ENCODE results near the gene ZNF503.
"Not testable (repeated sequence)": the region's sequence is repeated elsewhere in the genome, so short reads cannot be mapped to it uniquely, and the experiment has no call there.

The ZNF503 gene

DNA sequence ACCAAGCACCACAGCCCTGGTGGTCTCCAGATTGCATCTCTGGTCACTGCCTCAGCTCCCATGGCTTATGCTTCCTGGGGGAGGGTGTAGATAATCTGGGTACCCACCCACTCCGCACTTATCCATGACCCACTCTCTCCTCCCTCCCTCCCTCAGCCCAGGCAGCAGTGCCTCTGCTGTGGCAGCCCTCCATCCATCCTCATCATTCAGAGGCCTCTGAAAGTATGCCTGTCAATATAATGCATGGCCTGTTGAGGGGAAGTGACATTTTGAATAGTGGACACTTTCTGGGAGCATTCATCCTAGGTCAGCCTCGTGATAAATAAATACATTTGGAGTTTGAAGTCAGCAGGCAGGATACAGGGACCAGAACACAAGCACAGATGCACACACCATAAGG, 23.2 kb downstream of the ZNF503 start:
- H3K27me3 Mint-ChIP-seq = peaks cover 5% of the 10 kb centered on the region
- H3K9me3 Mint-ChIP-seq = no peaks in the 10 kb centered on the region
- no peak overlapping the region for H3K4me3 Mint-ChIP-seq
- no peaks in the 10 kb centered on the region for H3K36me3 Mint-ChIP-seq
- ATAC-seq (ENCODE audit: low read depth) = no peak
- no peak overlapping the region for H3K27ac Mint-ChIP-seq
- peaks cover 3% of the 10 kb centered on the region for H3K4me1 Mint-ChIP-seq
- DNase-seq (ENCODE audit: low spot score in 2 of 2) = no peak

DNA sequence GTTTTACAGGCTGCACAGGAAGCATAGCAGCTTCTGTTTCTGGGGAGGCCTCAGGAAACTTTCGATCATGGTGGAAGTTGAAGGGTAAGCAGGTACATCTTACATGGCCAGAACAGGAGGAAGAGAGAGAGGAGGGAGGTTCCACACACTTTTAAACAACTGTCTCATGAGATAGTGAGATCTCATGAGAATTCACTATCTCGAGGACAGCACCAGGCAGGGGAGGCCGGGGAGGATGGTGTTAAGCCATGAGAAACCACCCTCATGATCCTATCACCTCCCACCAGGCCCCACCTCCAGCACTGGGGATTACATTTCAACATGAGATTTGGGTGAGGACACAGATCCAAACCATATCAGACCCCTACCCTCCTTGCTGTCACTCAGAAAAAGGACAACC, 23.7 kb downstream of the ZNF503 start:
- peaks cover 5% of the 10 kb centered on the region for H3K27me3 Mint-ChIP-seq
- H3K4me3 Mint-ChIP-seq = no peak overlapping the region
- ATAC-seq (ENCODE audit: low read depth) = no peak
- no peaks in the 10 kb centered on the region for H3K36me3 Mint-ChIP-seq
- peaks cover 3% of the 10 kb centered on the region for H3K4me1 Mint-ChIP-seq
- H3K27ac Mint-ChIP-seq = no peak overlapping the region
- no peaks in the 10 kb centered on the region for H3K9me3 Mint-ChIP-seq
- DNase-seq (ENCODE audit: low spot score in 2 of 2) = no peak

DNA sequence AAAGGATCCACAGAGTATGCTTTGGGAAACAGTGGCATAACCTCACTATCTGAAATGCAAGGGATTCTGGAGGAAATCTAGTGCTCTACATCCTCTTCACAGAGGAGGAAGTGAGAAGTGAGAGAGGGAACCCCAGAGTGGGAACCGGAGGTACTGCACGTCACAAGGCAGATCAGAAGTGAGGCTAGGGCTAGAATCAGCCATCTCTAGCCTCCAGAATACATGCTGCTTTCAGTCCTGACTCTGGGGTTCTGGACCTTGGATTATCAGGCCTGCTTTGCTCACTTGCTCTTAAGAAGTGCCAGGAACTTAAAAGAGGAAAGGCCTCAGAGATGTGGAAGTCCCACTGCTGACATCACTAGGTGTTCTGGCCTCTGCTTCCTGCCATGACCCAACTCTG, 25.7 kb downstream of the ZNF503 start:
- Mint-ChIP-seq H3K4me3 (no peak overlapping the region), H3K27me3 (peaks cover 5% of the 10 kb centered on the region), H3K27ac (no peak overlapping the region), H3K9me3 (no peaks in the 10 kb centered on the region), H3K36me3 (no peaks in the 10 kb centered on the region), H3K4me1 (peaks cover 3% of the 10 kb centered on the region)
- peak in 1 of 2 donors; percentile 3 for DNase-seq (ENCODE audit: low spot score in 2 of 2)
- ATAC-seq (ENCODE audit: low read depth) = peak; percentile 81

DNA sequence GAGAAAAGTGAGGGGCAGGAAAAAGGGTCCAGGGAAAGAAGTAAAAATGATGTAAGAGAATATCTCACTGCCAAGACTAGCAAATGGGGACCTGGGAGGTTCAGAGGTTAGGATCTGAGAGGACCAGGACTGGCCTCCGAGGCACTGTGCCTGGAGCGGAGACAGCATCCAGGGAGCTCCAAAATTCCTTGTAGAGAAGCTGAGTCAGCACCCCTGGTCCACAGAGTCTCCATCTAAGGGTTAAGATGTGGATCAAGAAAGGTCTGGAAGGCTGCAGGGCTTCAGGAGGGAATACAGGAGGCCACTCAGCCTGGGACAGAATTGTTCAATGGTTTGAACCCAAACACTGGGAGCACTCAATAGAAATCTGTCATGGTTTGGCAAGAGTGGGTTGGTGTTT, 30.6 kb downstream of the ZNF503 start:
- ATAC-seq (ENCODE audit: low read depth) (no peak), DNase-seq (ENCODE audit: low spot score in 2 of 2) (no peak)
- peaks cover under 1% of the 10 kb centered on the region for H3K4me1 Mint-ChIP-seq
- peaks cover 7% of the 10 kb centered on the region for H3K27me3 Mint-ChIP-seq
- H3K36me3 Mint-ChIP-seq = no peaks in the 10 kb centered on the region
- peaks cover 7% of the 10 kb centered on the region for H3K9me3 Mint-ChIP-seq
- no peak overlapping the region for H3K4me3 Mint-ChIP-seq
- H3K27ac Mint-ChIP-seq = no peak overlapping the region

DNA sequence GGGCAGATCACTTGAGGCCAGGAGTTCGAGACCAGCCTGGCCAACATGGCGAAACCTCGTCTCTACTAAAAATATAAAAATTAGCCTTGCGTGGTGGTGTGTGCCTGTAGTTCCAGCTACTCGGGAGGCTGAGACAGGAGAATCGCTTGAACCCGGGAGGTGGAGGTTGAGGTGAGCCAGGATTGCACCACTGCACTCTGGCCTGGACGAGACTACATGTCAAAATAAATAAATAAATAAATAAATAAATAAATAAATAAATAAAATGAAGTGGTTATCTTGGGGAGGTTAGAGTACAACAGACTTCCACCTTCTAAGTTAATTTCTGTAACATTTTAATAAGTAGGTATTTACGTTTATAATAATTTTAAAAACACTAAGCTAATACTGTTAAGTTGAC, 31.7 kb downstream of the ZNF503 start:
- DNase-seq (ENCODE audit: low spot score in 2 of 2) = not testable (repeated sequence)

DNA sequence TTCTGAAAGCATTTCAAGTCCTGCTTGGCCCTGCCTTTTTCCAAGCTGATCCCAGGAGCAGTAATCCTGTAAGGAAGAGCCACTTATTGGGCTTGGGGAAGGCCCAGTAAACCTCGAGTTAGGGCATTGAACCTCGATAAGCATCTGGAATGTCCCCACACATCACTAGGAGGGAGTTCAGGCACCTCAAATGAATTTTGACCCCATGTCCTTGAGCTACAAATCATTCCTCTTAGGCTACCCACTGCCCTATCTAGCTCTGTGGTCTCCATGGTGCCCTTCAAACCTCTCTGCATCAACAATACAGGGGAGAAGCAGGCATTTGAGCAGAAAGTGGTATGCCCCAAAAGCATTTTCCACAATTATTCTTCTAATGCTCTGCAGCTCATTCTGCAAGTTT, 33.7 kb downstream of the ZNF503 start:
- no peak for ATAC-seq (ENCODE audit: low read depth)

More for the DNA sequence above, 31.7 kb downstream of the ZNF503 start:
- ATAC-seq (ENCODE audit: low read depth); H3K27ac Mint-ChIP-seq; H3K36me3 Mint-ChIP-seq; H3K27me3 Mint-ChIP-seq; H3K4me3 Mint-ChIP-seq; H3K9me3 Mint-ChIP-seq; H3K4me1 Mint-ChIP-seq: not testable (repeated sequence)

DNA sequence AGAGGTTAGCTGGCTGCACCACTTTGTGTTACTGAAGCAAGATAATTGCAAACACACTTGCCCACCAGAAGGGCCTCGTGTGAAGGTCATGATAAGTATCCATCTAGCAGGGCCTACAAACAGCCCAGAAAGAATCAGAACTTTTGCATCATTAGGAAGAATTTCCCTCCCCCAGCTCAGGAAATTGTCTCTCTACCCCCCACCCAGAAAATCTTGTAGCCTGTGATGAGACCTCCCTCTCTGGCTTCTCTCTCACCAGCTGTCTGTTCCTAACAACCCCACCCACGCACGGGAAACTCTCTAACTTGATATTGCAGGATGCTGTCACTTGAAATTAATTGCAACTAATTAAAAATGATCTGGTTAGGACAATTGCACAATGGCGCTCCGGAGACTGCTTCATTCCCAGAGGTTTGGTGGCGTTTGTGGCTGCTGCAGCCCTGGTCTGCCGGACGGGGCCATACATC, 34.5 kb downstream of the ZNF503 start:
- H3K27ac Mint-ChIP-seq = no peak overlapping the region
- H3K4me3 Mint-ChIP-seq = no peak overlapping the region
- H3K27me3 Mint-ChIP-seq = peaks cover 5% of the 10 kb centered on the region
- no peaks in the 10 kb centered on the region for H3K36me3 Mint-ChIP-seq
- H3K9me3 Mint-ChIP-seq = peaks cover 7% of the 10 kb centered on the region
- H3K4me1 Mint-ChIP-seq = no peaks in the 10 kb centered on the region
- DNase-seq (ENCODE audit: low spot score in 2 of 2) (no peak), ATAC-seq (ENCODE audit: low read depth) (no peak)

More for the DNA sequence above, 33.7 kb downstream of the ZNF503 start:
- Mint-ChIP-seq H3K36me3 (no peaks in the 10 kb centered on the region), H3K4me1 (no peaks in the 10 kb centered on the region), H3K27ac (no peak overlapping the region), H3K27me3 (peaks cover 5% of the 10 kb centered on the region), H3K4me3 (no peak overlapping the region), H3K9me3 (peaks cover 7% of the 10 kb centered on the region)
- no peak for DNase-seq (ENCODE audit: low spot score in 2 of 2)

DNA sequence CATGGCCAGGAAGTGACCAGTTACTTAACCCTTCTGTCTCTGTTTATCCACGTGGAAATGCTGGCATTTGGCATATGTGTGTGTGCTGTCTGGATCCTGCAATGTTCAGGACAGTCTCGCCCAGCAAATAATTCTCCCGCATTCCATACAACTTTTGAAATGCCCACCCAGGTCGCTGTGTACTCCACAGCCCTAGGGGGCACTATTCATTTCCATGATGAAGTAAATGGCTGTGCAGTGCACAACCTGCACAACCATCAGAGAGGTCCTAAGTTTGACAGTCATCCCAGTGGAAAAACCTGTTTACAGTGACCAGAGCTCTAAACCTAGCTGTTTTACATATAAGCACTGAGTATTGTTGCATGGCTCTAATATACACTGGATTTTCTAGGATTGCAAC, 38.1 kb downstream of the ZNF503 start:
- Mint-ChIP-seq H3K4me3 (no peak overlapping the region), H3K36me3 (no peaks in the 10 kb centered on the region), H3K4me1 (no peaks in the 10 kb centered on the region), H3K27me3 (peaks cover 13% of the 10 kb centered on the region), H3K9me3 (peaks cover 1% of the 10 kb centered on the region), H3K27ac (no peak overlapping the region)
- DNase-seq (ENCODE audit: low spot score in 2 of 2) (no peak), ATAC-seq (ENCODE audit: low read depth) (no peak)

DNA sequence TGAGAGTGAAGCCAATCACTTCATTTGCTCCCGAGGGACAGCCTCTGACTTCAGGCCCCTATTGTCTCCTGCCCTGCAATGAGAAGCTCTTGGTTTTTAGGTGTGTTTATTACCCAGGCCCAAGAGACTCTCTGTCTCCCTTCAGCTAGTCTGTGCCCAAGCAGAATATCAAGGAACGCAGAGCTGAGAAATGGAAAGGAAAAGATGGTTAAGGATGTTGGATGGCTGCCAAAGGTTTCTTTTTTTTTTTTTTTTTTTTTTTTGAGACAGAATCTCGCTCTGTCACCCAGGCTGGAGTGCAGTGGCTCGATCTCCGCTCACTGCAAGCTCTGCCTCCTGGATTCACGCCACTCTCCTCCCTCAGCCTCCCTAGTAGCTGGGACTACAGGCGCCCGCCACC, 41.7 kb downstream of the ZNF503 start:
- not testable (repeated sequence) for DNase-seq (ENCODE audit: low spot score in 2 of 2); H3K36me3 Mint-ChIP-seq; H3K27ac Mint-ChIP-seq; H3K4me1 Mint-ChIP-seq; ATAC-seq (ENCODE audit: low read depth); H3K9me3 Mint-ChIP-seq; H3K4me3 Mint-ChIP-seq
- H3K27me3 Mint-ChIP-seq = peaks cover 15% of the 10 kb centered on the region

DNA sequence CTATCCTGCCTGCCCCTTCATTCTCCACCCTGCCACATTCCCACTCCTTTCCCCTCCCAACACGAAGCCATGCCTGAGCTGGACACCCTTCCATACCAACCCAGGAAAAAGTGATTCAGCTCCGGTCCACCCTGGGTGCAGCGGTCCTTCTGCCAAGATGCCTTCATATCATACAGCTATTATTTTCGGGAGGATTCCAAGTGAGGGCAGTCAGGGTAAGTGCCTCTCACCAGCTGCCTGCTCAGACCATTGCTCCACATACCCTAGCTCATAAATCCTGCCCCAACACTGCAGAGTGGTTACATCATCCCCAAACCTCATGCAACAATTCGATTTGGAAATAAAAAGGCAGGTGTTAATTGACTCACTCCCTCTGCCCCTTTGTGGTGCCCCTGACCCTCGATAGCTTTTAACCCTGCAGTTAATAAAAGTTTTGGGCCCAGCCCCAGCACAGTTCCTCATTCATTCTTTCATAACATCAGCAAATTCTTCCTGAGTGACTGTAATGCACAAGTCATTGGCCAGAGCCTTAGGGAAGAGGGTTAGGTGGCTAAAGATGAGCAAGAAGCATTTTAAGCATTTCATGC, 42.6 kb downstream of the ZNF503 start:
- DNase-seq (ENCODE audit: low spot score in 2 of 2) (no peak), ATAC-seq (ENCODE audit: low read depth) (no peak)
- Mint-ChIP-seq H3K9me3 (no peaks in the 10 kb centered on the region), H3K27ac (no peak overlapping the region), H3K36me3 (no peaks in the 10 kb centered on the region), H3K27me3 (peaks cover 16% of the 10 kb centered on the region), H3K4me3 (no peak overlapping the region), H3K4me1 (no peaks in the 10 kb centered on the region)

DNA sequence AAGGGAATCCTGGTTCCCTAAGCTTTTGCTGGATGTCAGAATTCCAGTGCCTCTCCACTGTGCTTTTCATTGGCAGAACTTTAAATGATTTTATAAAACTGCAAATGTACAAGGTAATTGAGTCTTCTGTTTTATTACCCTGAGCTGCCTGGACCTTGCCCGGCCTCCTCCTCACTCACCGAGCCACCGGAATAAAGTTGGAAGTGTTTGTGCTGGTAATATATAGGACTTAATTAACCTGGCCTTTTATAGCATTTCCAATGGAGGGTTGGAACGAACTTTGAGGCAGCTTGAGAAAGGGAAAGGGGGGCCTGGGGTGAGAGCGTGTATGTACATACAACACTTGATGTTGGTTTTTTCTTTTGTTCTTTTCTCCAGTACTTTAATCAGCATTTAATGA, 43.4 kb downstream of the ZNF503 start:
- DNase-seq (ENCODE audit: low spot score in 2 of 2) (no peak), ATAC-seq (ENCODE audit: low read depth) (no peak)
- no peaks in the 10 kb centered on the region for H3K4me1 Mint-ChIP-seq
- H3K4me3 Mint-ChIP-seq = no peak overlapping the region
- no peaks in the 10 kb centered on the region for H3K9me3 Mint-ChIP-seq
- H3K27ac Mint-ChIP-seq = no peak overlapping the region
- peaks cover 16% of the 10 kb centered on the region for H3K27me3 Mint-ChIP-seq
- H3K36me3 Mint-ChIP-seq = no peaks in the 10 kb centered on the region

DNA sequence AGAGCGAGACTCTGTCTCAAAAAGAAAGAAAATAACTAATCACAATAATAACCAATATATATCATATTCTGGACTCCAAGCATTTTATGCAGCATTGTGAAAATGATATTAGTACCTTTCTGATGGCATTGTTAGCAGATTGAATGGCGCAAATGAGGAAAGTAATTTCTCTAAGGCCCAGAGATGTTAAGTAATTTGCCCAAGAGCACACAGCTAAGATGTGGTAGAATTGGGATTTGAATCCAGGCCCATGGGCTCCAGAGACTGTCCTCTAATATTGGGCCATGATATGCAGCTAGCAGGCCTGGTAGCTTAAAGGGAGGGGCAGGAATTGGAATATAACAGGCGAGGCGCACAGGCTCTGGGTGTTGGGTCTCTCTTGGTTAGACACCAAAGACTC, 44.1 kb downstream of the ZNF503 start:
- DNase-seq (ENCODE audit: low spot score in 2 of 2) (no peak), ATAC-seq (ENCODE audit: low read depth) (no peak)
- peaks cover 16% of the 10 kb centered on the region for H3K27me3 Mint-ChIP-seq
- H3K4me3 Mint-ChIP-seq = no peak overlapping the region
- no peaks in the 10 kb centered on the region for H3K4me1 Mint-ChIP-seq
- no peak overlapping the region for H3K27ac Mint-ChIP-seq
- no peaks in the 10 kb centered on the region for H3K9me3 Mint-ChIP-seq
- H3K36me3 Mint-ChIP-seq = no peaks in the 10 kb centered on the region

DNA sequence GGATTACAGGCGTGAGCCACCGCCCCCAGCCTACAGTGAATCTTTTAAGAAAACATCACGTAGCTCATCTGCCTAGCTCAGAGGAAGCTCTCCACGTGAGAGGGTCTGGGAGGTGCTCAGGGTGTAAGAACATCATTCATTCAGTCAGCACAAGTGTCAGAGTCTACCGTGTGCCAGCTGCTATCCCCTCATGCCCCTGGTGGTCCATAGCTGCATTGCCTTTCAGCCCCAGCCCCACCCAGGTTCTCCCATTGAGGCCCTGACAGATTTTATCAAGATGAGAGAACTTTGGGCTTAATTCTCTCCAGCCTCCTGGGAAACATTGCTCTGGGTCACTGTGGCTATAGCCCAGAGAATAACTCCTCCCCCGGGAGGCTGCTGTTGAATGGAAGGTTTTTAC, 45.1 kb downstream of the ZNF503 start:
- Mint-ChIP-seq H3K4me1 (no peaks in the 10 kb centered on the region), H3K27ac (no peak overlapping the region), H3K27me3 (peaks cover 20% of the 10 kb centered on the region), H3K4me3 (no peak overlapping the region), H3K36me3 (no peaks in the 10 kb centered on the region), H3K9me3 (no peaks in the 10 kb centered on the region)
- ATAC-seq (ENCODE audit: low read depth) (no peak), DNase-seq (ENCODE audit: low spot score in 2 of 2) (no peak)

DNA sequence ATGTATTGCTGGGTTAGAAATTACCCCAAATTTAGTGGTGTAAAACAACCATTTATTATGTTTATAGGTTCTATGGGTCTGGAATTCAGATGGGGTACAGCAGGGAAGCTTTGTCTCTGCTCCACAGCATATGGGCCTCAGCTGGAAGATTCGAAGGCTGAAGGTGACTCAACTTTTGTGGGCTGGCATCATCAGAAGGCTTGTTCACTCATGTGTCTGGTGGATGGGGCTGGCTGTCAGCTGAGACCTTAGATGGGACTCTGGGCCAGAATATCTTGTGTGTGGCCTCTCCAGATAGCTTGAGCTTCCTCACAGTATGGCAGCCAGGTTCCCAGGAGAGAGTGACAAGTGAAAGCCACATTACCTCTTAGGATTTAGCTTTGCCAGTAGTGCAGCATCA, 45.9 kb downstream of the ZNF503 start:
- ATAC-seq (ENCODE audit: low read depth) (no peak), DNase-seq (ENCODE audit: low spot score in 2 of 2) (no peak)
- Mint-ChIP-seq H3K36me3 (no peaks in the 10 kb centered on the region), H3K4me3 (no peak overlapping the region), H3K4me1 (no peaks in the 10 kb centered on the region), H3K27ac (no peak overlapping the region), H3K27me3 (peaks cover 22% of the 10 kb centered on the region), H3K9me3 (no peaks in the 10 kb centered on the region)

DNA sequence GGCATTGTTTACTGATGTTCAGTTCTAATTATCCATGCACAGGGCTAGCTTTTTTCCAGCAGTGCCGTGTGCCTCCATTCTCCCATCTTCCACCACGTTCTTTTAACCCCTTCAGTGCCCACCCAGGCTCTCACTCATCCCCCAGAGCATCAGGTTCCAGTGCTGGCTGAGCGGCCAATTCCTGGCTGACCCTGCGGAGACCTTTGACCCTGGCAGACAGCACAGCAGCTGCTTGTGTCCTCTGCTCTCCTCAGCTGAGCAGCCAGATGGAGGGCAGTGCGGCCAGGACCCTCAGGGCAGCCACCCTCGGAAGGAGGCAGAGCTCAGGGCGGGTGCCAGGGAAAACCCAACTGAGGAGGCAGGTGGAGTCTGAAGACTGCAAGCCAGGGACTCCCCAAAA, 48.4 kb downstream of the ZNF503 start:
- DNase-seq (ENCODE audit: low spot score in 2 of 2) (no peak), ATAC-seq (ENCODE audit: low read depth) (no peak)
- H3K4me3 Mint-ChIP-seq = no peak overlapping the region
- peaks cover 14% of the 10 kb centered on the region for H3K27me3 Mint-ChIP-seq
- no peaks in the 10 kb centered on the region for H3K9me3 Mint-ChIP-seq
- no peaks in the 10 kb centered on the region for H3K36me3 Mint-ChIP-seq
- H3K27ac Mint-ChIP-seq = no peak overlapping the region
- no peaks in the 10 kb centered on the region for H3K4me1 Mint-ChIP-seq

Measured in memory B cell (primary cell).